RWPE2 (cell line): Measurements from ENCODE around the gene STT3A.
A peak's percentile ranks its signal among the peaks of the same experiment; 100 is the strongest.

ENCODE experiments used
- ATAC-seq: fragments of 200-7000 bp; cut with Tn5 transposase; 3 replicates; pipeline ENCODE4 v1.9.1; 2021; ENCODE audit warnings: low read depth
- DNase-seq: peaks from one replicate; pipeline ENCODE4 v3.0.0-alpha.2; 2020; ENCODE audit warnings: low spot score
- H3K27ac ChIP-seq: fragments of 450-650 bp; 2 replicates; pipeline ENCODE4 v1.5.1; 2017; ENCODE audit warnings: mild to moderate bottlenecking; ENCODE audit not compliant: poor library complexity, severe bottlenecking
- H3K27me3 ChIP-seq: fragments of 250-450 bp; sonication (Bioruptor Pico); 2 replicates; pipeline ENCODE4 v1.5.1; 2021; ENCODE audit warnings: mild to moderate bottlenecking, moderate library complexity; ENCODE audit not compliant: insufficient read depth, poor library complexity, severe bottlenecking
- H3K36me3 ChIP-seq: fragments of 250-450 bp; sonication (Bioruptor Pico); 2 replicates; pipeline ENCODE4 v1.5.1; 2020; ENCODE audit warnings: low read depth, mild to moderate bottlenecking, moderate library complexity
- H3K4me1 ChIP-seq: fragments of 250-450 bp; sonication (Bioruptor Pico); 2 replicates; pipeline ENCODE4 v1.5.1; 2021; ENCODE audit warnings: mild to moderate bottlenecking, moderate library complexity; ENCODE audit not compliant: insufficient read depth, poor library complexity, severe bottlenecking
- H3K4me3 ChIP-seq: fragments of 250-450 bp; sonication (Bioruptor Pico); 2 replicates; pipeline ENCODE4 v1.5.1; 2021; ENCODE audit warnings: mild to moderate bottlenecking, moderate library complexity; ENCODE audit not compliant: severe bottlenecking
- H3K9me3 ChIP-seq: fragments of 250-450 bp; sonication (Bioruptor Pico); 2 replicates; pipeline ENCODE4 v1.5.1; 2021; ENCODE audit warnings: mild to moderate bottlenecking, moderate library complexity; ENCODE audit not compliant: severe bottlenecking
- TF ChIP-seq, protein P1 (sequence below): fragments of 450-650 bp; IDR thresholded peaks from one replicate; pipeline ENCODE4 v1.5.1; 2017; ENCODE audit warnings: mild to moderate bottlenecking, moderate library complexity; ENCODE audit not compliant: poor library complexity, severe bottlenecking

Gene STT3A

DNA sequence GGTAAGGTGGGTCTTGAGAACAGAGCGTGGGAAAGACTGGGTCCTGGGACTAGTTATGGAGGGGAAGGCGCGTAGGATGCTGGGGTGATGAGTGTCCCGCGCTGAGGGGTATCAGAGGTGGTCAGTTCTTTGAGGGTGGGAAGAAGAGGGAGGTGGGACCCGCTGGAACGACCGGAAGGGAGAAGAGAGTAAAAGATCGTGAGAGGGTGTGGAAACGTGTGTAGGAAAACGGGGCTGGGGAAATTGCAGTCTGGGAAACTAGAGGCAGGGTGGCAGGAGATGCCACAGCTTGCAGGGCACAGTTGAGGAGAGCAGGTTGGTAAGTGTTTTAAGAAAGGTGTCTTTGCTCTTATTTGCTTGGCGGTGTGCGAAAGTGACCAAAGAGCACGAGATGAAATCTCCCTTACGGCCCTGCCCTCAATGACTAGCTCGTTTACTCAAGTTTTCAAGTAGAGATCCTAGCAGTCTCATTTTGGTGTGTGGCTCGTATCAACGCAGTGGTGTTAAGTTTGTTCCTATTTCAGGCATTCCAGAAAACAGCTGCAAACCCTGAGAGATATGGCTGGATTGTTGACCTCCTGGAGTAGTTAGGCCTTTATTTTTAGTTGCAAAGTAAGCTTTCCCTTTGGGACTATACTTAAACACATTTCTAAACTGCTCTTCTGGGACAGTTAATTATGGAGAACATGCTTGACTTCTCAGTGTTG, 615 bp downstream of the STT3A start:
- H3K9me3 ChIP-seq, result no peaks in the 10 kb centered on the region
- H3K36me3 ChIP-seq, result peaks cover 42% of the 10 kb centered on the region
- ATAC-seq (peak; percentile 10; the same call in 2 of the 3 replicates), DNase-seq (peak; percentile 56)
- H3K4me1 ChIP-seq, result peaks cover 18% of the 10 kb centered on the region
- peak overlapping the region; percentile 72 for H3K4me3 ChIP-seq
- no peaks in the 10 kb centered on the region for H3K27me3 ChIP-seq
- TF ChIP-seq, protein P1, sequence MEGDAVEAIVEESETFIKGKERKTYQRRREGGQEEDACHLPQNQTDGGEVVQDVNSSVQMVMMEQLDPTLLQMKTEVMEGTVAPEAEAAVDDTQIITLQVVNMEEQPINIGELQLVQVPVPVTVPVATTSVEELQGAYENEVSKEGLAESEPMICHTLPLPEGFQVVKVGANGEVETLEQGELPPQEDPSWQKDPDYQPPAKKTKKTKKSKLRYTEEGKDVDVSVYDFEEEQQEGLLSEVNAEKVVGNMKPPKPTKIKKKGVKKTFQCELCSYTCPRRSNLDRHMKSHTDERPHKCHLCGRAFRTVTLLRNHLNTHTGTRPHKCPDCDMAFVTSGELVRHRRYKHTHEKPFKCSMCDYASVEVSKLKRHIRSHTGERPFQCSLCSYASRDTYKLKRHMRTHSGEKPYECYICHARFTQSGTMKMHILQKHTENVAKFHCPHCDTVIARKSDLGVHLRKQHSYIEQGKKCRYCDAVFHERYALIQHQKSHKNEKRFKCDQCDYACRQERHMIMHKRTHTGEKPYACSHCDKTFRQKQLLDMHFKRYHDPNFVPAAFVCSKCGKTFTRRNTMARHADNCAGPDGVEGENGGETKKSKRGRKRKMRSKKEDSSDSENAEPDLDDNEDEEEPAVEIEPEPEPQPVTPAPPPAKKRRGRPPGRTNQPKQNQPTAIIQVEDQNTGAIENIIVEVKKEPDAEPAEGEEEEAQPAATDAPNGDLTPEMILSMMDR, result no peak
- peak overlapping the region; percentile 72 for H3K27ac ChIP-seq

DNA sequence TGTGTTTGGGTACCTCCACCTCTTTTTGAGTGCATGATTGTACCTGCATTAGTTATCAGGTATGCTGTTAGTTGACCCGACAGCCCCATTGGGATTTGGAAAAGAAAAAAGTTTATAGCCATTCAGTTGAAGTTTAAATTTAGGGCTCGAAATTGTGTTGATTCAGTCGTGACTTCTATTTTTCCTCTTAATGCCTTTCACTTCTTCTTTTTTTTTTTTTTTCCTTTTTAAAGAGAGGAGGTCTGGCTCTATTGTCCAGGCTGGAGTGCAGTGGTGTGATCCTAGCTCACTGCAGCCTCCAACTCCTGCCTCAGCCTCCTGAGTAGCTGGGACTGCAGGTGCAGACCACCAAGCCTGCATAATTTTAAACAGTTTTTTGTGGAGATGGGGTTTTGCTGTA, 2.3 kb downstream of the STT3A start:
- H3K4me3 ChIP-seq, result no peak overlapping the region
- DNase-seq (no peak), ATAC-seq (no peak)
- H3K9me3 ChIP-seq, result no peaks in the 10 kb centered on the region
- H3K4me1 ChIP-seq, result peaks cover 13% of the 10 kb centered on the region
- peaks cover 56% of the 10 kb centered on the region for H3K36me3 ChIP-seq
- TF ChIP-seq, protein P1, result no peak
- no peaks in the 10 kb centered on the region for H3K27me3 ChIP-seq
- H3K27ac ChIP-seq, result no peak overlapping the region

DNA sequence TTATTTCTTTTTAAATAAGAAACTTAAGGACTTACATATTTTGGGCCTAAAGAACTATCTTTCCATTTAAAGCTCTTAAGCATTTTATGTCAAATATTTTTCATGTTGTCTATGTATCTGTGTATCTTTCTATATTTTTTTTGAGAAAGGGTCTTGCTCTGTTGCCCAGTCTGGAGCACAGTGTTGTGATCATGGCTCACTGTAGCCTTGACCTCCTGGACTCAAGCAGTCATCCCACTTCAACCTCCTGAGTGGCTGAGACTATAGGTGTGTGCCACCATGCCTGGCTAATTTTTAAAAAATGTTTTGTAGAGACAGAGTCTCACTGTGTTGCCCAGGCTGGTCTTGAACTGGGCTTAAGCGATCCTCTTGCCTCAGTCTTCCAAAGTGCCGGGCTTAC, 8.0 kb downstream of the STT3A start:
- Histone ChIP-seq H3K36me3 (peaks cover 95% of the 10 kb centered on the region), H3K4me1 (no peaks in the 10 kb centered on the region), H3K27ac (no peak overlapping the region), H3K9me3 (no peaks in the 10 kb centered on the region), H3K4me3 (no peak overlapping the region), H3K27me3 (no peaks in the 10 kb centered on the region)
- TF ChIP-seq, protein P1, result no peak
- ATAC-seq, result no peak
- no peak for DNase-seq

DNA sequence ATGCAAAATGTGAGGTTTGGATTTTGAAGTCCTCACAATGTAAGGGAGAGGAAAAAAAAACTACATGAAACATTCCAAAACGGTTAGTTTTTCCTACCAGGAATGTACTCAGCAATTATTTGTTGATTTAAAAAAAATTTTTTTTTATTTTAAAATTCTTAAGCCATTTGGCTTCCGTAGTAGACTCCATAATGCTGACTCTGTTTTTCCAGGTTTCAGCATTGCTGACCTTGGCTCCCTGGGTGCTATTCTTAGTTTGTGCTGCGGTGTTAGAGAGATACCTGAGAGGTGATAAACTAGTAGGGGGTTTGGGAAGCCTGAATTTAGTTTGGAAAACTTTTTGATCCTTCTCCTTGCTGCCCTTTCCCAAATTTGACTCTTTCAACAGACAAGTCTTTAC, 10.6 kb downstream of the STT3A start:
- H3K27me3 ChIP-seq, result no peaks in the 10 kb centered on the region
- no peaks in the 10 kb centered on the region for H3K9me3 ChIP-seq
- ATAC-seq (no peak), DNase-seq (no peak)
- H3K4me1 ChIP-seq, result no peaks in the 10 kb centered on the region
- TF ChIP-seq, protein P1, result no peak
- no peak overlapping the region for H3K27ac ChIP-seq
- H3K36me3 ChIP-seq, result peaks cover 96% of the 10 kb centered on the region
- no peak overlapping the region for H3K4me3 ChIP-seq

DNA sequence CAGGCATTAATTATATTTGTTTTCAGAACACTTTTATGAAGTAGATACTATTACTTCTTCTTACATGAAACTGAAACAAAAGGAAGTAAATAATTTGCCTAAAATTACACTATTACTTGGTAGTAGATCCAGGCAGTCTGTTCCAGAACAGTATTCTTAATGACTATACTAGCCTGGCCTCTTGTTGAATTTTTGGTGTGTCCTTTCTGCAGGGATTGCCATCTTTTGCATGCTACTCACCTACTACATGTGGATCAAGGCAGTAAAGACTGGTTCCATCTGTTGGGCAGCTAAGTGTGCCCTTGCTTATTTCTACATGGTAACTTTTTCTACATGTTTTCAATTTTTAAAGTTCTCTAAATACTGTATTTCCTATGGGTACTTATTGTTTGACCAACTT, 12.8 kb downstream of the STT3A start:
- no peak for DNase-seq
- H3K36me3 ChIP-seq, result peaks cover 100% of the 10 kb centered on the region
- no peaks in the 10 kb centered on the region for H3K4me1 ChIP-seq
- no peaks in the 10 kb centered on the region for H3K27me3 ChIP-seq
- ATAC-seq, result no peak
- TF ChIP-seq, protein P1, result no peak
- H3K9me3 ChIP-seq, result no peaks in the 10 kb centered on the region
- H3K27ac ChIP-seq, result no peak overlapping the region
- H3K4me3 ChIP-seq, result no peak overlapping the region
